GM12864 (cell line): ENCODE data around the gene RHBDD1.
"Not testable (repeated sequence)": the region's sequence is repeated elsewhere in the genome, so short reads cannot be mapped to it uniquely, and the experiment has no call there.

Experiments
- DNase-seq: peaks from one replicate; pipeline ENCODE4 v3.0.0-alpha.2; 2011; ENCODE audit warnings: low read depth
- H3K4me3 ChIP-seq: 2 replicates; pipeline ENCODE4 v1.5.1; 2011; ENCODE audit warnings: mild to moderate bottlenecking, low read depth, low read length, control low read depth
- TF ChIP-seq, protein P1 (sequence below): IDR thresholded peaks from 2 replicates; pipeline ENCODE4 v1.5.1; 2011; ENCODE audit warnings: low read depth, mild to moderate bottlenecking, moderate library complexity, low read length, control low read depth, inconsistent platforms; ENCODE audit errors: missing control alignments

Gene RHBDD1

GRCh38 chr2:226825056-226825455 lies 10.8 kb upstream of the RHBDD1 start:
- TF ChIP-seq, protein P1, sequence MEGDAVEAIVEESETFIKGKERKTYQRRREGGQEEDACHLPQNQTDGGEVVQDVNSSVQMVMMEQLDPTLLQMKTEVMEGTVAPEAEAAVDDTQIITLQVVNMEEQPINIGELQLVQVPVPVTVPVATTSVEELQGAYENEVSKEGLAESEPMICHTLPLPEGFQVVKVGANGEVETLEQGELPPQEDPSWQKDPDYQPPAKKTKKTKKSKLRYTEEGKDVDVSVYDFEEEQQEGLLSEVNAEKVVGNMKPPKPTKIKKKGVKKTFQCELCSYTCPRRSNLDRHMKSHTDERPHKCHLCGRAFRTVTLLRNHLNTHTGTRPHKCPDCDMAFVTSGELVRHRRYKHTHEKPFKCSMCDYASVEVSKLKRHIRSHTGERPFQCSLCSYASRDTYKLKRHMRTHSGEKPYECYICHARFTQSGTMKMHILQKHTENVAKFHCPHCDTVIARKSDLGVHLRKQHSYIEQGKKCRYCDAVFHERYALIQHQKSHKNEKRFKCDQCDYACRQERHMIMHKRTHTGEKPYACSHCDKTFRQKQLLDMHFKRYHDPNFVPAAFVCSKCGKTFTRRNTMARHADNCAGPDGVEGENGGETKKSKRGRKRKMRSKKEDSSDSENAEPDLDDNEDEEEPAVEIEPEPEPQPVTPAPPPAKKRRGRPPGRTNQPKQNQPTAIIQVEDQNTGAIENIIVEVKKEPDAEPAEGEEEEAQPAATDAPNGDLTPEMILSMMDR = no peak
- DNase-seq = no peak
- H3K4me3 ChIP-seq = no peak overlapping the region

GRCh38 chr2:226828191-226828590 lies 7.7 kb upstream of the RHBDD1 start:
- no peak overlapping the region for H3K4me3 ChIP-seq
- TF ChIP-seq, protein P1 = no peak

GRCh38 chr2:226829721-226830631 lies 5.9 kb upstream of the RHBDD1 start:
- TF ChIP-seq, protein P1 = no peak
- no peak overlapping the region for H3K4me3 ChIP-seq
- no peak for DNase-seq

More at GRCh38 chr2:226828191-226828590, 7.7 kb upstream of the RHBDD1 start:
- DNase-seq = no peak

- TF ChIP-seq, protein P1 = no peak
- no peak for DNase-seq
These were observed 4.6 kb upstream of the RHBDD1 start for GRCh38 chr2:226831266-226831665.

DNA sequence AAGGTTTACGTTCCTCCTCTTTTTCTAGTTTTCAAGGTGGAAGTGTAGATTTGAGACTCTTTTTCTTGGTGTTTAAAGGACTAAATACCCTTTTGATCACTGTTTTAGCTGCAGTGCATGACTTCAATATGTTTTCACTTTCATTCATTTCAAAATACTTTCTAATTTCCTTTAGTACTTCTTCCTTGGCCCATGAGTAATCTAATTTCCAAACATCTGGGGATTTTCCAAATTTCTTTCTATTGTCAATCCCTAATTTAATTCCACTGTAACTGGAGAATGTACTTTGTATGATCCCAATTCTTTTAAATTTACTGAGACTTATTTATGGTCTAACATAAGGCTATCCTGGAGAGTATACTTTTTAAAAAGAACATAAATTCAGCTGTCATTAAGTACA lies 3.8 kb upstream of the RHBDD1 start:
- no peak overlapping the region for H3K4me3 ChIP-seq
- no peak for DNase-seq
- TF ChIP-seq, protein P1 = no peak

More at GRCh38 chr2:226831266-226831665, 4.6 kb upstream of the RHBDD1 start:
- no peak overlapping the region for H3K4me3 ChIP-seq

GRCh38 chr2:226834880-226835279 lies 974 bp upstream of the RHBDD1 start:
- H3K4me3 ChIP-seq = peak overlapping the region; percentile 97
- not testable (repeated sequence) for DNase-seq

DNA sequence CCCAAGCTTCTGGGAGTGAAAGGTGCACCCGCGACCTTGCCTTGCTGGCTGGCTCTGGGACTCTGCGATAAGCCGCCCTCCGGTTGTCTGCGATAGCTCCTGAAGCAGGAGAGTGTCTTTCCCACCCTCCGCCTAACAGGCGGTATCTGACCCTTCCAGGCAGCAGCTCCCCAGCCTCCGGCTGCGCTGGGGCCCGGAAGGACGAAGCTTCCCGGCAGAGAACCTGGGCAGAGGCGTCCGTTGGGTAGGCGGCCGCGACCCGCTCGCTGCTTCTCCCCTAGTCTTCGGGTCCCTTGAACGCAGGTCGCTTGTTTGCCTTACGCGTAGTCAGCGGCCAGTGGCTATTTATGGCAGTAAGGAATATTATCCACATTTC lies 446 bp upstream of the RHBDD1 start:
- peak overlapping the region; percentile 97 for H3K4me3 ChIP-seq
- TF ChIP-seq, protein P1 = no peak
- no peak for DNase-seq
